Measurements from ENCODE around the gene BTBD8.

BTBD8 gene

DNA sequence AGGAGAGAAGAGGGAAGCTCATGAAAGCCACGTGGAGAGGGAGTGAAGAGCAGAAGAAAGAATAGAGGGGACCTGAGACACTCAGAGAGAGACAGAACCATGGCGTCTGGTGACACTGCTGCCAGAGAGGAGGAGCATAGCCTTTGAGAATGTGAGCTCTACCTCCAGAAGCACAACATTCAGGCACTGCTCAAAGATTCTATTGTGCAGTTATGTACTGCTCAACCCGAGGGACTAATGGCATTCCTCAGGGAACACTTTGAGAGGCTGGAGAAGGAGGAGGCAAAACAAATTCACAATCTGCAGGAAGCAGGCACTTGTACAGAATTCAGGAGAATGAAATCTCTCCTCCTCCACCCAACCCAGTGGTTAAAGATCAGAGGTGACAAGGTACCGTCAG is 45.1 kb downstream of the BTBD8 start:
- TF ChIP-seq, protein P1, sequence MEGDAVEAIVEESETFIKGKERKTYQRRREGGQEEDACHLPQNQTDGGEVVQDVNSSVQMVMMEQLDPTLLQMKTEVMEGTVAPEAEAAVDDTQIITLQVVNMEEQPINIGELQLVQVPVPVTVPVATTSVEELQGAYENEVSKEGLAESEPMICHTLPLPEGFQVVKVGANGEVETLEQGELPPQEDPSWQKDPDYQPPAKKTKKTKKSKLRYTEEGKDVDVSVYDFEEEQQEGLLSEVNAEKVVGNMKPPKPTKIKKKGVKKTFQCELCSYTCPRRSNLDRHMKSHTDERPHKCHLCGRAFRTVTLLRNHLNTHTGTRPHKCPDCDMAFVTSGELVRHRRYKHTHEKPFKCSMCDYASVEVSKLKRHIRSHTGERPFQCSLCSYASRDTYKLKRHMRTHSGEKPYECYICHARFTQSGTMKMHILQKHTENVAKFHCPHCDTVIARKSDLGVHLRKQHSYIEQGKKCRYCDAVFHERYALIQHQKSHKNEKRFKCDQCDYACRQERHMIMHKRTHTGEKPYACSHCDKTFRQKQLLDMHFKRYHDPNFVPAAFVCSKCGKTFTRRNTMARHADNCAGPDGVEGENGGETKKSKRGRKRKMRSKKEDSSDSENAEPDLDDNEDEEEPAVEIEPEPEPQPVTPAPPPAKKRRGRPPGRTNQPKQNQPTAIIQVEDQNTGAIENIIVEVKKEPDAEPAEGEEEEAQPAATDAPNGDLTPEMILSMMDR (conservative IDR thresholded peaks at IDR 0.05): no peak

GRCh38 chr1:92126088-92126487 is 45.9 kb downstream of the BTBD8 start:
- TF ChIP-seq, protein P1 (conservative IDR thresholded peaks at IDR 0.05): no peak
- H3K27ac ChIP-seq: no peak overlapping the region

More for the DNA sequence above, 45.1 kb downstream of the BTBD8 start:
- H3K27ac ChIP-seq: no peak overlapping the region

DNA sequence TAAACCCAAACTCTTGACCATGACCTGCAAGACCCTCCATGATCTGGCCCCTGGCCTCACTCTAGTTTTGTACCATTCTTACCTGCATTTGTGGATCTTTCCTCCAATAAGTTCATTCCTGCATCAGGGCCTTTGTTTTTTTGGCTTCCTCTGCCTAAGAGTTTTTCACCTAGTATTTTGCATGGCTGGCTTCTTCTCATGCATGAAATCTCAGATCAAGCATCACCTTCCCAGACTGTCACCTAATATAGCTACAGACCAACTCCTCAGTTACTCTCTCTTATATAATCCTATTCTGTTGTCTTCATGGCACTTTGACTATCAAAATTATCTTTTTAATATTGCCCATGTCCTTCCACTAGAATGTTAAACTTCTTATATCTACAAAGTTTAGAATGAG is 54.2 kb downstream of the BTBD8 start:
- TF ChIP-seq, protein P1 (conservative IDR thresholded peaks at IDR 0.05): no peak
- H3K27ac ChIP-seq: no peak overlapping the region

GRCh38 chr1:92136341-92136740 is 56.2 kb downstream of the BTBD8 start:
- TF ChIP-seq, protein P1 (conservative IDR thresholded peaks at IDR 0.05): no peak
- H3K27ac ChIP-seq: no peak overlapping the region

DNA sequence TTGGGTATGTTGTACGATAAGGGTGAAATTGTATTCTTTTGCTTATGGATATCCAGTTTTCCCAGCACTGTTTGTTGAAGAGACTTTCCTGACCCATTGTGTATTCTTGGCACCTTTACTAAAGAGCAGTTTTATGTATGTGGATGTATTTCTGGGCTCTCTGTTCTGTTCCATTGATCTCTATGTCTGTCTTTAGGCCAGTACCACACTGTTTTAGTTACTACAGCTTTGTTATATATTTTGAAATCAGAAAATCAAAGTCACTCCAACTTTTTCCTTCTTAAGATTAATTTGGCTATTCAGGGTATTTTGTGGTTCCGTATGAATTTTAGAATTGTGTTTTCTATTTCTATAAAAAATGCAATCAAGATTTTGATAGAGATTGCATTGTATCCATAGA is 74.8 kb downstream of the BTBD8 start:
- no peak overlapping the region for H3K27ac ChIP-seq
- TF ChIP-seq, protein P1 (conservative IDR thresholded peaks at IDR 0.05): no peak

DNA sequence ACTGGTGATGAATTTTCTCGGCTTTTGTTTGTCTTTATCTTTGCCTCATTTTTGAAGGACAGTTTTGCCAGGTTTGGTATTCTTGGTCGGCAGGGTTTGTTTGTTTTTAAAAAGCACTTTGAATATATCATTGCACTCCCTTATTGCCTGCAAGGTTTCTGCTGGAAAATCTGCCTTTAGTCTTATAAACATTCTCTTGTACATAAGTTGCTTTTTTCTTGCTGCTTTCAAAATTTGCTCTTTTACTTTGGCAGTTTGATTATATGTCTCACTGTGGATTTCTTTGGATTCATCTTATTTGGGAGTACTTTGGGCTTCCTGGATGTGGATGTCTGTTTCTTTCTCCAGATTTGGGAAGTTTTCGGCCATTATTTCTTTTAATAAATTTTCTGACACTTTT is 79.4 kb downstream of the BTBD8 start:
- TF ChIP-seq, protein P1 (conservative IDR thresholded peaks at IDR 0.05): no peak
- H3K27ac ChIP-seq: no peak overlapping the region

DNA sequence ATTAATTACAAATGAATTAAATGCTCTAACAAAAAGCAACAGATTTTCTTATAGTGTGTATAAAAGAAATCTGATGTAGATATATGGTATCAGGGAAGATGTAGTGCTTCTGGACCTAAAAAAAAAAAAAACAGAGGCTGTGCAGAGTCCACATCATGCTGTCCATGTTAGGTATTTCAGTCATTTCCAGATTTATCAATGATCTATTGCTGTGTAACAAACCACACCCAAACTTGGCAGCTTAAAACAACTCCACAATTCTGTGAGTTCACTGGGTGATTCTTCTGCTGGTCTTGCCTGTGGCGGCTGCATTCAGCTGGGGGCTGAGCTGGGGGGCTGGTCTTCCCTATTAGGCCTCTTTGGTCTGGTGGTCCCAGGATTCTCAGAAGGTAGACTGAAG is 85.2 kb downstream of the BTBD8 start:
- no peak overlapping the region for H3K27ac ChIP-seq
- TF ChIP-seq, protein P1 (conservative IDR thresholded peaks at IDR 0.05): no peak

DNA sequence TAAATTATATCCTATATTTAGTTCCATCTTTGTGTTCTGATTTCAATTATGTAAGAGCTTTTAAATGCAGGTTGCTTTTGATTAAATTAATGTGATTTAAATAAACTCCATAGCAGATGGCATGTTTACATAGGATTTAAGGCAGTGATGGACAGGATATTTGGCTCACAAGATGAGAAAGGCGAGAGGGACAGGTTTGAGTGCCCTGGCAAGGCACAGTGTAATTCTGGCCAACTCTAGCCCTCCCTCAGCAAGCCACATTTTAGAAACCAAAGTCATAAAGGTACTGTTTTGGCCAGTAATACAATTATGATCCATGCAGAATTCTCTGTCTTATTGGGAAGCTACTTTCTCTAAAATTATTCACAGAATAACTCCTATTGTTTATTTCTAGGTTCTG is 87.0 kb downstream of the BTBD8 start:
- peak overlapping the region; percentile 8; the same call in 1 of the 2 replicates for H3K27ac ChIP-seq
- TF ChIP-seq, protein P1 (conservative IDR thresholded peaks at IDR 0.05): no peak
